Fibroblast of villous mesenchyme (primary cell): ENCODE data around the gene WDR90. TPM values are rescaled to one million over a fixed set of nuclear protein-coding genes. Genes with fewer than 3 reads are reported as not detected.

ENCODE experiments used
- DNase-seq: peaks from one replicate; pipeline ENCODE4 v3.0.0-alpha.2; 2010; ENCODE audit warnings: low read depth
- H3K4me3 ChIP-seq: 2 replicates; pipeline ENCODE4 v1.5.1; 2011; ENCODE audit warnings: low read depth, mild to moderate bottlenecking, low read length
- CTCF ChIP-seq: IDR thresholded peaks from 2 replicates; pipeline ENCODE4 v1.5.1; 2012; ENCODE audit warnings: low read depth, mild to moderate bottlenecking, low read length; ENCODE audit not compliant: insufficient read depth
- total RNA-seq: library from RNA; depleted of rRNA; stranded (reverse); fragments of >200 nt; gene quantifications from 2 replicates; pipeline ENCODE4 v1.2.3, GENCODE V29; 2012

WDR90 gene
- total RNA-seq, 1 donor: 12.5 TPM

GRCh38 chr16:693766-694165 is 44.6 kb downstream of the WDR90 start:
- TF ChIP-seq CTCF: no peak
- no peak for DNase-seq

GRCh38 chr16:694187-694862 is 45.2 kb downstream of the WDR90 start:
- no peak for TF ChIP-seq CTCF
- H3K4me3 ChIP-seq: no peak overlapping the region
- no peak for DNase-seq

More at GRCh38 chr16:693766-694165, 44.6 kb downstream of the WDR90 start:
- H3K4me3 ChIP-seq: no peak overlapping the region

- TF ChIP-seq CTCF: no peak
- no peak overlapping the region for H3K4me3 ChIP-seq
- DNase-seq: no peak
Measured at GRCh38 chr16:694863-695354, 45.7 kb downstream of the WDR90 start.

GRCh38 chr16:695355-696089 is 46.4 kb downstream of the WDR90 start:
- no peak overlapping the region for H3K4me3 ChIP-seq
- TF ChIP-seq CTCF: no peak
- no peak for DNase-seq

GRCh38 chr16:698911-699671 is 49.9 kb downstream of the WDR90 start:
- DNase-seq: no peak
- no peak overlapping the region for H3K4me3 ChIP-seq
- TF ChIP-seq CTCF: no peak

- no peak for TF ChIP-seq CTCF
- H3K4me3 ChIP-seq: no peak overlapping the region
- DNase-seq: no peak
Measured at GRCh38 chr16:700684-701584, 51.8 kb downstream of the WDR90 start.
